H9 (cell line): ENCODE results near the gene PPP2CA. TPM values are rescaled to one million over a fixed set of nuclear protein-coding genes. Genes with fewer than 3 reads are reported as not detected.

Experiments
- DNase-seq: peaks from one replicate; pipeline ENCODE4 v3.0.0-alpha.2; 2017
- H2AFZ ChIP-seq: one replicate; pipeline ENCODE4 v1.6.1; 2013; ENCODE audit warnings: mild to moderate bottlenecking, low read length, control low read depth, moderate library complexity
- H2AK5ac ChIP-seq: 2 replicates; pipeline ENCODE4 v1.6.1; 2013; ENCODE audit warnings: low read length, control low read depth, mixed read lengths; ENCODE audit not compliant: insufficient read length
- H2BK120ac ChIP-seq: one replicate; pipeline ENCODE4 v1.6.1; 2013; ENCODE audit warnings: low read depth, mild to moderate bottlenecking, low read length, control low read depth, inconsistent platforms; ENCODE audit not compliant: poor library complexity, severe bottlenecking
- H2BK12ac ChIP-seq: 2 replicates; pipeline ENCODE4 v1.6.1; 2013; ENCODE audit warnings: low read length, control low read depth, mixed read lengths, low read depth; ENCODE audit not compliant: insufficient read length
- H2BK15ac ChIP-seq: 2 replicates; pipeline ENCODE4 v1.6.1; 2013; ENCODE audit warnings: low read depth, low read length, control low read depth
- H2BK20ac ChIP-seq: one replicate; pipeline ENCODE4 v1.6.1; 2013; ENCODE audit warnings: low read depth, mild to moderate bottlenecking, low read length, control low read depth, inconsistent platforms; ENCODE audit not compliant: poor library complexity, severe bottlenecking
- H2BK5ac ChIP-seq: 2 replicates; pipeline ENCODE4 v1.6.1; 2013; ENCODE audit warnings: low read length, control low read depth, mixed read lengths; ENCODE audit not compliant: insufficient read length
- H3K14ac ChIP-seq: 2 replicates; pipeline ENCODE4 v1.6.1; 2013; ENCODE audit warnings: low read length, control low read depth; ENCODE audit not compliant: insufficient read depth
- H3K18ac ChIP-seq: 2 replicates; pipeline ENCODE4 v1.6.1; 2013; ENCODE audit warnings: low read depth, mild to moderate bottlenecking, mixed read lengths, low read length, control low read depth; ENCODE audit not compliant: insufficient read length
- H3K23ac ChIP-seq: 2 replicates; pipeline ENCODE4 v1.6.1; 2013; ENCODE audit warnings: low read length, control low read depth, mixed read lengths, low read depth; ENCODE audit not compliant: insufficient read length
- H3K23me2 ChIP-seq: 2 replicates; pipeline ENCODE4 v1.6.1; 2013; ENCODE audit warnings: low read depth, mild to moderate bottlenecking, mixed read lengths, low read length, control low read depth; ENCODE audit not compliant: insufficient read length, poor library complexity, severe bottlenecking
- H3K27ac ChIP-seq: 2 replicates; pipeline ENCODE4 v1.5.1; 2013; ENCODE audit warnings: low read length, control low read depth, mixed read lengths, low read depth; ENCODE audit not compliant: insufficient read length
- H3K27me3 ChIP-seq: 2 replicates; pipeline ENCODE4 v1.6.1; 2013; ENCODE audit warnings: low read length, control low read depth, inconsistent platforms; ENCODE audit not compliant: insufficient read depth
- H3K4ac ChIP-seq: 2 replicates; pipeline ENCODE4 v1.6.1; 2013; ENCODE audit warnings: low read depth, mild to moderate bottlenecking, control low read depth, inconsistent platforms, low read length, moderate library complexity
- H3K4me1 ChIP-seq: 2 replicates; pipeline ENCODE4 v1.6.1; 2013; ENCODE audit warnings: low read length, control low read depth, inconsistent platforms; ENCODE audit not compliant: insufficient read depth
- H3K4me2 ChIP-seq: 2 replicates; pipeline ENCODE4 v1.6.1; 2013; ENCODE audit warnings: low read length, control low read depth, mixed read lengths; ENCODE audit not compliant: insufficient read length, insufficient read depth
- H3K56ac ChIP-seq: 2 replicates; pipeline ENCODE4 v1.6.1; 2013; ENCODE audit warnings: low read depth, mild to moderate bottlenecking, mixed read lengths, low read length, control low read depth; ENCODE audit not compliant: insufficient read length
- H3K79me1 ChIP-seq: 2 replicates; pipeline ENCODE4 v1.6.1; 2013; ENCODE audit warnings: low read depth, mild to moderate bottlenecking, moderate library complexity, low read length, control low read depth, inconsistent platforms; ENCODE audit not compliant: insufficient read depth, poor library complexity, severe bottlenecking
- H3K79me2 ChIP-seq: 2 replicates; pipeline ENCODE4 v1.6.1; 2013; ENCODE audit warnings: low read length, control low read depth, inconsistent platforms; ENCODE audit not compliant: insufficient read depth
- H3K9ac ChIP-seq: 2 replicates; pipeline ENCODE4 v1.6.1; 2013; ENCODE audit warnings: low read length, control low read depth, mixed read lengths; ENCODE audit not compliant: insufficient read length; ENCODE audit errors: extremely low read depth
- H3K9me3 ChIP-seq: one replicate; pipeline ENCODE4 v1.6.1; 2013; ENCODE audit warnings: low read depth, low read length, inconsistent platforms; ENCODE audit not compliant: control insufficient read depth
- H3T11ph ChIP-seq: one replicate; pipeline ENCODE4 v1.6.1; 2013; ENCODE audit warnings: mild to moderate bottlenecking, low read length, control low read depth, inconsistent platforms
- H4K20me1 ChIP-seq: one replicate; pipeline ENCODE4 v1.6.1; 2013; ENCODE audit not compliant: control insufficient read depth, insufficient read length, insufficient read depth
- H4K5ac ChIP-seq: 2 replicates; pipeline ENCODE4 v1.6.1; 2013; ENCODE audit warnings: low read depth, mild to moderate bottlenecking, mixed read lengths, low read length, control low read depth; ENCODE audit not compliant: insufficient read length
- H4K8ac ChIP-seq: replicated peaks from 2 replicates; pipeline ENCODE4 v1.6.1; 2013; ENCODE audit warnings: low read length, control low read depth, mixed read lengths, low read depth; ENCODE audit not compliant: insufficient read length
- H4K91ac ChIP-seq: 2 replicates; pipeline ENCODE4 v1.6.1; 2013; ENCODE audit warnings: low read depth, mild to moderate bottlenecking, moderate library complexity, mixed read lengths, low read length, control low read depth; ENCODE audit not compliant: insufficient read length
- H3K27ac Mint-ChIP-seq, 3 experiments: 2 replicates in 2 of 3; 3 replicates in 1 of 3; pipeline ENCODE4 v1.8.0; 2020 to 2021; ENCODE audit warnings: mixed read lengths in 3 of 3, mild to moderate bottlenecking in 1 of 3, moderate library complexity in 1 of 3
- H3K27me3 Mint-ChIP-seq: 2 replicates; pipeline ENCODE4 v1.8.0; 2021; ENCODE audit warnings: low read depth, mild to moderate bottlenecking, moderate library complexity, mixed read lengths
- H3K36me3 Mint-ChIP-seq, 3 experiments: 2 replicates in 2 of 3; 3 replicates in 1 of 3; pipeline ENCODE4 v1.8.0; 2020 to 2021; ENCODE audit warnings: low read depth in 3 of 3, mixed read lengths in 3 of 3; ENCODE audit not compliant: insufficient read depth in 1 of 3
- H3K4me1 Mint-ChIP-seq, 2 experiments: 2 replicates each; pipeline ENCODE4 v1.8.0; 2020; ENCODE audit warnings: mixed read lengths in 2 of 2
- H3K4me3 Mint-ChIP-seq, 2 experiments: 2 replicates in 1 of 2; 3 replicates in 1 of 2; pipeline ENCODE4 v1.8.0; 2020 to 2021; ENCODE audit warnings: mild to moderate bottlenecking in 2 of 2, mixed read lengths in 2 of 2, moderate library complexity in 1 of 2
- H3K9me3 Mint-ChIP-seq, 2 experiments: 2 replicates in 1 of 2; 3 replicates in 1 of 2; pipeline ENCODE4 v1.8.0; 2020; ENCODE audit warnings: mild to moderate bottlenecking in 2 of 2, mixed read lengths in 2 of 2, moderate library complexity in 1 of 2
- WGBS: extraction: QIAGEN DNeasy Blood & Tissue Kit; methylation state at CpG from one replicate; pipeline ENCODE4 v1.1.7; 2013; ENCODE audit warnings: missing lambda C conversion rate, low lambda C conversion rate, mixed read lengths; ENCODE audit not compliant: insufficient read length; ENCODE audit errors: extremely low coverage; 5-methylcytosine and 5-hydroxymethylcytosine counted together
- total RNA-seq: library from RNA; stranded (reverse); gene quantifications from 2 replicates; pipeline ENCODE4 v1.2.1, GENCODE V29; 2021
- TF ChIP-seq, protein P1 (sequence below): fragments of 200-600 bp; sonication (generic); conservative IDR thresholded peaks from 3 replicates; pipeline ENCODE4 v1.8.0; 2021; ENCODE audit warnings: antibody characterized with exemption, mild to moderate bottlenecking

PPP2CA gene
- total RNA-seq, 1 experiment from 2014 or later: 244 TPM

DNA sequence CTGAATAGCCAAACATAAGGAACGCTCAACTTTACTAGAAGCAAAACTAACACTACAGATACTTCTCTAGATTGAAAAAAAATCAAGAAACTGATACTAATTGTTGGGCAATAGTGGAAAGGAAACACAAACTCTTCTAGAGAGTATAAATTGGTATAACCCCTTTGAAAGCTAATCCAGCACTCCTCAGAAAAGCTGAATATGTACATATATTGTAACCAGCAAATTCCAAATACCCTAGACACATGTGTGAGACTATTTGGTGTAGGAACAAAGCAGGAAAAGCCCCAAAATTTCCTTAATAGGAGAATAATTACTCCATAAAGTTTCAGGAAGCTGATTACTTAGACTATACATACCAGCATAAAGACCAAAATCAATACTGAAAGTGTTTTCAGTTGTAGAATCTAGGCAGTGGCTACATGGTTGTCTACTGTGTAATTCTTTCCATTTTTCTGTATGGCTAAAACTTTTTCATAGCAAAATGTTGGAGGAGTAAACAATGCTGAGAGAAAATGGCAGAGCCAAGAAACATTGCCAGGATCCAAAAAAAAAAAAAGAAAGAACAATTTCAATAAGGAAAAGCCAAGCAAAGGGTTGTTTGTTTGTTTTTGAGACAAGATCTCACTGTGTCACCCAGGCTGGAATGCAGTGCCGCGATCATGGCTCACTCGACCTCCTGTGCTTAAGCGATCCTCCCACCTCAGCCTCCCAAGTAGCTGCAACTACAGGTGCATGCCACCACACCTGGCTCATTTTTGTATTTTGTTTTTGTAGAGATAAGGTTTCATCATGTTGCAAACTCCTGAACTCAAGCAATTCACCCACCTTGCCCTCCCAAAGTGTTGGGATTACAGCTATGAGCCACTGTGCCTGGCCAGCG lies 64.1 kb downstream of the PPP2CA start:
- Histone ChIP-seq H2BK120ac (no peak overlapping the region), H3K14ac (no peak overlapping the region), H4K8ac (no peak overlapping the region), H3K9ac (no peak overlapping the region), H2BK20ac (no peak overlapping the region), H3K23me2 (no peaks in the 10 kb centered on the region), H3K27ac (no peak overlapping the region), H3T11ph (no peak overlapping the region), H2BK5ac (no peak overlapping the region), H3K27me3 (no peaks in the 10 kb centered on the region), H3K18ac (no peak overlapping the region), H3K4me1 (no peaks in the 10 kb centered on the region), H4K5ac (no peak overlapping the region), H2AK5ac (no peak overlapping the region), H3K9me3 (no peaks in the 10 kb centered on the region), H3K4me2 (no peak overlapping the region), H3K79me1 (peaks cover 4% of the 10 kb centered on the region), H4K20me1 (no peaks in the 10 kb centered on the region), H2AFZ (no peak overlapping the region), H2BK12ac (no peak overlapping the region), H4K91ac (no peak overlapping the region), H3K79me2 (no peaks in the 10 kb centered on the region; the same call in 1 of the 2 replicates), H3K4ac (no peak overlapping the region), H3K23ac (no peak overlapping the region), H2BK15ac (no peak overlapping the region), H3K56ac (no peak overlapping the region)
- no peaks in the 10 kb centered on the region for H3K4me1 Mint-ChIP-seq
- H3K4me3 Mint-ChIP-seq: no peak overlapping the region
- WGBS: no CpG with 5 or more reads among the region's 6 CpGs
- H3K27me3 Mint-ChIP-seq: no peaks in the 10 kb centered on the region
- H3K36me3 Mint-ChIP-seq: peaks cover 58 to 82% (median 68%) of the 10 kb centered on the region in 3 experiments
- 0 out of 7 replicates have a peak overlapping the region, but pooled peaks of 1 of the 3 experiments have one; percentile 53 for H3K27ac Mint-ChIP-seq
- no peaks in the 10 kb centered on the region; a peak in 1 of 5 replicates for H3K9me3 Mint-ChIP-seq
- DNase-seq: no peak
- TF ChIP-seq, protein P1, sequence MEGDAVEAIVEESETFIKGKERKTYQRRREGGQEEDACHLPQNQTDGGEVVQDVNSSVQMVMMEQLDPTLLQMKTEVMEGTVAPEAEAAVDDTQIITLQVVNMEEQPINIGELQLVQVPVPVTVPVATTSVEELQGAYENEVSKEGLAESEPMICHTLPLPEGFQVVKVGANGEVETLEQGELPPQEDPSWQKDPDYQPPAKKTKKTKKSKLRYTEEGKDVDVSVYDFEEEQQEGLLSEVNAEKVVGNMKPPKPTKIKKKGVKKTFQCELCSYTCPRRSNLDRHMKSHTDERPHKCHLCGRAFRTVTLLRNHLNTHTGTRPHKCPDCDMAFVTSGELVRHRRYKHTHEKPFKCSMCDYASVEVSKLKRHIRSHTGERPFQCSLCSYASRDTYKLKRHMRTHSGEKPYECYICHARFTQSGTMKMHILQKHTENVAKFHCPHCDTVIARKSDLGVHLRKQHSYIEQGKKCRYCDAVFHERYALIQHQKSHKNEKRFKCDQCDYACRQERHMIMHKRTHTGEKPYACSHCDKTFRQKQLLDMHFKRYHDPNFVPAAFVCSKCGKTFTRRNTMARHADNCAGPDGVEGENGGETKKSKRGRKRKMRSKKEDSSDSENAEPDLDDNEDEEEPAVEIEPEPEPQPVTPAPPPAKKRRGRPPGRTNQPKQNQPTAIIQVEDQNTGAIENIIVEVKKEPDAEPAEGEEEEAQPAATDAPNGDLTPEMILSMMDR: no peak
